Ishikawa (cell line): Measurements from ENCODE around the gene IGFBP2.

Experiments
- CEBPB ChIP-seq: IDR thresholded peaks from 2 replicates; pipeline ENCODE4 v1.6.1; 2012
- NFIC ChIP-seq: IDR thresholded peaks from 2 replicates; pipeline ENCODE4 v1.6.1; 2012
- REST ChIP-seq: IDR thresholded peaks from 2 replicates; pipeline ENCODE4 v1.6.1; 2012; ENCODE audit warnings: low read depth, mild to moderate bottlenecking
- TEAD4 ChIP-seq: IDR thresholded peaks from 2 replicates; pipeline ENCODE4 v1.6.1; 2012
- YY1 ChIP-seq: IDR thresholded peaks from 2 replicates; pipeline ENCODE4 v1.6.1; 2012; ENCODE audit warnings: low read depth

GRCh38 chr2:216658757-216659156, 25.5 kb downstream of the IGFBP2 start:
- TF ChIP-seq CEBPB: no peak
- no peak for TF ChIP-seq REST
- TF ChIP-seq TEAD4: no peak
- TF ChIP-seq NFIC: no peak
- TF ChIP-seq YY1: no peak
